HepG2 (cell line): ENCODE results near the gene HPS6. TPM values are rescaled to one million over a fixed set of nuclear protein-coding genes. Genes with fewer than 3 reads are reported as not detected.

Experiments
- ATF4 ChIP-seq, 2 experiments: fragments of 450-650 bp in 1 of 2; sonication (generic) in 1 of 2; formaldehyde crosslinking; IDR thresholded peaks; 2 replicates each; pipeline versions ENCODE4 v1.5.0 to v1.8.0; 2020 to 2022; ENCODE audit warnings: mild to moderate bottlenecking in 1 of 2, missing genetic modification reagents in 1 of 2
- DDIT3 ChIP-seq: sonication (generic); formaldehyde crosslinking; IDR thresholded peaks from 2 replicates; pipeline ENCODE4 v1.4.0; 2020; ENCODE audit warnings: mild to moderate bottlenecking, missing genetic modification reagents
- GLMP ChIP-seq: sonication (generic); formaldehyde crosslinking; IDR thresholded peaks from 2 replicates; pipeline ENCODE4 v1.9.0; 2021; ENCODE audit warnings: missing genetic modification reagents, mild to moderate bottlenecking, borderline replicate concordance
- HNRNPK ChIP-seq: fragments of 200-400 bp; formaldehyde crosslinking; IDR thresholded peaks from 2 replicates; pipeline ENCODE4 v1.6.1; 2018; ENCODE audit warnings: low read length, low read depth, moderate library complexity, mild to moderate bottlenecking; ENCODE audit not compliant: poor library complexity, severe bottlenecking
- MTERF4 ChIP-seq: sonication (generic); formaldehyde crosslinking; IDR thresholded peaks from 2 replicates; pipeline ENCODE4 v1.8.0; 2023; ENCODE audit warnings: mild to moderate bottlenecking, missing genetic modification reagents
- RELA ChIP-seq: sonication (generic); formaldehyde crosslinking; IDR thresholded peaks from 2 replicates; pipeline ENCODE4 v1.4.0; 2020; ENCODE audit warnings: missing genetic modification reagents
- RXRB ChIP-seq: IDR thresholded peaks from 2 replicates; pipeline ENCODE4 v1.6.1; 2016; ENCODE audit warnings: borderline replicate concordance, missing genetic modification reagents, missing compliant biosample characterization
- SPEN ChIP-seq: sonication (generic); formaldehyde crosslinking; IDR thresholded peaks from 2 replicates; pipeline ENCODE4 v1.5.1; 2020; ENCODE audit warnings: low read depth, mild to moderate bottlenecking, missing genetic modification reagents
- TCF7L2 ChIP-seq: IDR thresholded peaks from 2 replicates; pipeline ENCODE4 v1.6.1; 2011; ENCODE audit warnings: mild to moderate bottlenecking, low read depth, low read length, moderate library complexity
- ZBTB3 ChIP-seq: sonication (generic); formaldehyde crosslinking; IDR thresholded peaks from 2 replicates; pipeline ENCODE4 v1.4.0; 2020; ENCODE audit warnings: low read depth, mild to moderate bottlenecking, moderate library complexity, missing genetic modification reagents, borderline replicate concordance
- ZBTB8A ChIP-seq: sonication (generic); formaldehyde crosslinking; IDR thresholded peaks from 2 replicates; pipeline ENCODE4 v1.4.0; 2020; ENCODE audit warnings: mild to moderate bottlenecking, low read depth, missing genetic modification reagents, borderline replicate concordance
- ZKSCAN8 ChIP-seq: IDR thresholded peaks from 2 replicates; pipeline ENCODE4 v1.6.1; 2016; ENCODE audit warnings: borderline replicate concordance, missing genetic modification reagents, missing compliant biosample characterization
- ZNF207 ChIP-seq: fragments of 450-650 bp; IDR thresholded peaks from 2 replicates; pipeline ENCODE4 v1.6.1; 2016; ENCODE audit warnings: antibody characterized with exemption, borderline replicate concordance
- ZNF263 ChIP-seq: sonication (generic); formaldehyde crosslinking; IDR thresholded peaks from 2 replicates; pipeline ENCODE4 v1.4.0; 2020; ENCODE audit warnings: missing genetic modification reagents
- ZNF552 ChIP-seq: sonication (generic); formaldehyde crosslinking; IDR thresholded peaks from 2 replicates; pipeline ENCODE4 v1.9.0; 2022; ENCODE audit warnings: missing genetic modification reagents, mild to moderate bottlenecking, borderline replicate concordance
- ZNF564 ChIP-seq: sonication (generic); formaldehyde crosslinking; IDR thresholded peaks from 2 replicates; pipeline ENCODE4 v1.8.1; 2023; ENCODE audit warnings: mild to moderate bottlenecking, missing genetic modification reagents
- ZNF816 ChIP-seq: sonication (generic); formaldehyde crosslinking; IDR thresholded peaks from 2 replicates; pipeline ENCODE4 v1.8.0; 2022; ENCODE audit warnings: missing genetic modification reagents, mild to moderate bottlenecking, borderline replicate concordance
- polyA plus RNA-seq, 8 experiments: library from polyadenylated mRNA; depleted of rRNA in 3 of 8; stranded (reverse) in 7 of 8; unstranded in 1 of 8; fragments of >200 nt; fragmentation: Illumina TruSeq in 4 of 8; extraction: Trizol in 4 of 8; gene quantifications; 2 replicates each; pipeline versions ENCODE4 v1.2.1 to v1.2.3, GENCODE V29; 2011 to 2016; ENCODE audit warnings: low read depth in 4 of 8, missing spikeins in 1 of 8, mixed read lengths in 1 of 8; ENCODE audit not compliant: insufficient read depth in 1 of 8
- total RNA-seq, 5 experiments: library from RNA; depleted of rRNA; stranded (reverse); fragments of >200 nt; fragmentation: Illumina TruSeq; extraction: Trizol; gene quantifications; 2 replicates each; pipeline ENCODE4 v1.2.3, GENCODE V29; 2016; ENCODE audit warnings: low read depth in 1 of 5
- TF ChIP-seq, protein P1 (sequence below): sonication (generic); formaldehyde crosslinking; IDR thresholded peaks from 2 replicates; pipeline ENCODE4 v1.8.1; 2023; ENCODE audit warnings: mild to moderate bottlenecking, missing genetic modification reagents, borderline replicate concordance
- TF ChIP-seq, protein P2 (sequence below): sonication (generic); formaldehyde crosslinking; IDR thresholded peaks from 2 replicates; pipeline ENCODE4 v1.4.0; 2020; ENCODE audit warnings: mild to moderate bottlenecking, missing genetic modification reagents
- TF ChIP-seq, protein P3 (sequence below): sonication (generic); formaldehyde crosslinking; IDR thresholded peaks from 2 replicates; pipeline ENCODE4 v1.8.1; 2023; ENCODE audit warnings: mild to moderate bottlenecking, missing genetic modification reagents

The HPS6 gene
- total and polyA plus RNA-seq, 2 of the 13 experiments (the other 11 are each of a cell fraction or from before 2014, with no cell fraction given) = 2.9 to 14.9 TPM

GRCh38 chr10:102055647-102056419 is 9.3 kb upstream of the HPS6 start, which contains the start of gene ARMH3 (continued):
- peak; percentile 75; the same call in 1 of the 2 replicates for TF ChIP-seq MTERF4
- 0 out of 2 replicates have a peak, but pooled peaks have one; percentile 31 for TF ChIP-seq ZBTB8A (CRISPR knock-in tag)
- no peak for TF ChIP-seq RELA (CRISPR knock-in tag)
- TF ChIP-seq ZBTB3 (CRISPR knock-in tag) = no peak
- no peak for TF ChIP-seq TCF7L2
- TF ChIP-seq ZNF552 (CRISPR knock-in tag) = 0 out of 2 replicates have a peak, but pooled peaks have one; percentile 69
- peak in 1 of 2 experiments; percentile 56; a peak in 1 of 4 replicates for TF ChIP-seq ATF4 (CRISPR knock-in tag; IDR thresholded peaks at IDR 0.05)
- peak; percentile 92 for TF ChIP-seq HNRNPK
- TF ChIP-seq, protein P1, sequence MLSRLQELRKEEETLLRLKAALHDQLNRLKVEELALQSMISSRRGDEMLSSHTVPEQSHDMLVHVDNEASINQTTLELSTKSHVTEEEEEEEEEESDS (CRISPR knock-in tag) = no peak
- peak; percentile 70; the same call in 1 of the 2 replicates for TF ChIP-seq ZKSCAN8 (CRISPR knock-in tag)
- TF ChIP-seq ZNF263 (CRISPR knock-in tag) = peak; percentile 96
- no peak for TF ChIP-seq GLMP (CRISPR knock-in tag)
- TF ChIP-seq SPEN (CRISPR knock-in tag) = peak; percentile 87
- TF ChIP-seq, protein P2, sequence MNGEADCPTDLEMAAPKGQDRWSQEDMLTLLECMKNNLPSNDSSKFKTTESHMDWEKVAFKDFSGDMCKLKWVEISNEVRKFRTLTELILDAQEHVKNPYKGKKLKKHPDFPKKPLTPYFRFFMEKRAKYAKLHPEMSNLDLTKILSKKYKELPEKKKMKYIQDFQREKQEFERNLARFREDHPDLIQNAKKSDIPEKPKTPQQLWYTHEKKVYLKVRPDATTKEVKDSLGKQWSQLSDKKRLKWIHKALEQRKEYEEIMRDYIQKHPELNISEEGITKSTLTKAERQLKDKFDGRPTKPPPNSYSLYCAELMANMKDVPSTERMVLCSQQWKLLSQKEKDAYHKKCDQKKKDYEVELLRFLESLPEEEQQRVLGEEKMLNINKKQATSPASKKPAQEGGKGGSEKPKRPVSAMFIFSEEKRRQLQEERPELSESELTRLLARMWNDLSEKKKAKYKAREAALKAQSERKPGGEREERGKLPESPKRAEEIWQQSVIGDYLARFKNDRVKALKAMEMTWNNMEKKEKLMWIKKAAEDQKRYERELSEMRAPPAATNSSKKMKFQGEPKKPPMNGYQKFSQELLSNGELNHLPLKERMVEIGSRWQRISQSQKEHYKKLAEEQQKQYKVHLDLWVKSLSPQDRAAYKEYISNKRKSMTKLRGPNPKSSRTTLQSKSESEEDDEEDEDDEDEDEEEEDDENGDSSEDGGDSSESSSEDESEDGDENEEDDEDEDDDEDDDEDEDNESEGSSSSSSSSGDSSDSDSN = peak; percentile 87
- TF ChIP-seq ZNF564 = no peak; the same call in 1 of the 2 replicates
- TF ChIP-seq ZNF207 = no peak
- TF ChIP-seq RXRB (CRISPR knock-in tag) = peak; percentile 62; the same call in 1 of the 2 replicates
- no peak for TF ChIP-seq DDIT3 (CRISPR knock-in tag)
- TF ChIP-seq, protein P3, sequence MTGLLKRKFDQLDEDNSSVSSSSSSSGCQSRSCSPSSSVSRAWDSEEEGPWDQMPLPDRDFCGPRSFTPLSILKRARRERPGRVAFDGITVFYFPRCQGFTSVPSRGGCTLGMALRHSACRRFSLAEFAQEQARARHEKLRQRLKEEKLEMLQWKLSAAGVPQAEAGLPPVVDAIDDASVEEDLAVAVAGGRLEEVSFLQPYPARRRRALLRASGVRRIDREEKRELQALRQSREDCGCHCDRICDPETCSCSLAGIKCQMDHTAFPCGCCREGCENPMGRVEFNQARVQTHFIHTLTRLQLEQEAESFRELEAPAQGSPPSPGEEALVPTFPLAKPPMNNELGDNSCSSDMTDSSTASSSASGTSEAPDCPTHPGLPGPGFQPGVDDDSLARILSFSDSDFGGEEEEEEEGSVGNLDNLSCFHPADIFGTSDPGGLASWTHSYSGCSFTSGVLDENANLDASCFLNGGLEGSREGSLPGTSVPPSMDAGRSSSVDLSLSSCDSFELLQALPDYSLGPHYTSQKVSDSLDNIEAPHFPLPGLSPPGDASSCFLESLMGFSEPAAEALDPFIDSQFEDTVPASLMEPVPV (CRISPR knock-in tag) = peak; percentile 82; the same call in 1 of the 2 replicates
- TF ChIP-seq ZNF816 = peak; percentile 83; the same call in 1 of the 2 replicates
